Spleen (tissue), 7 donors: Measurements from ENCODE around the gene CHCHD3.

ENCODE experiments used
- CTCF ChIP-seq, 11 experiments: fragments of 200-600 bp in 7 of 11; fragments of 450-650 bp in 4 of 11; sonication (generic) in 4 of 11; IDR thresholded peaks in 8 of 11; conservative IDR thresholded peaks in 3 of 11; 1 replicate in 7 of 11; 2 replicates in 4 of 11; pipeline versions ENCODE4 v1.4.0 to v1.8.0; 2016 to 2021; ENCODE audit warnings: antibody characterized with exemption in 11 of 11, inconsistent platforms in 4 of 11, mild to moderate bottlenecking in 1 of 11
- POLR2A ChIP-seq, 3 donors: fragments of 450-650 bp; IDR thresholded peaks; one replicate each; pipeline ENCODE4 v1.5.1; 2017; ENCODE audit warnings: antibody characterized with exemption in 3 of 3, mild to moderate bottlenecking in 1 of 3
- POLR2AphosphoS5 ChIP-seq, 3 donors: sonication (generic); formaldehyde crosslinking; IDR thresholded peaks; one replicate each; pipeline ENCODE4 v1.5.1; 2017; ENCODE audit warnings: antibody characterized with exemption in 3 of 3
- donor health status: DM: no; HTN: no; CAD: no; lungs with moderate emphysema.
- donor health status: DM: no; HTN: no; CAD: no.
- donor health status: DM: no; HTN: no; CAD: no.

GRCh38 chr7:132998763-132999162 lies 83.1 kb downstream of the CHCHD3 start:
- no peak for TF ChIP-seq CTCF (IDR thresholded peaks at IDR 0.05 in 8 of 11, conservative IDR thresholded peaks at IDR 0.05 in 3 of 11)
- TF ChIP-seq POLR2A (IDR thresholded peaks at IDR 0.05) = no peak
- TF ChIP-seq POLR2AphosphoS5 (IDR thresholded peaks at IDR 0.05) = no peak
